HL-60/S4 (cell line): ENCODE data around the gene CDCA8.

Source experiments
- in situ Hi-C: fragments of 300-500 bp; cut with MboI; formaldehyde crosslinking; loops from 2 replicates; pipeline ENCODE4 v1.14.3; 2022; ENCODE audit warnings: low sequenced_read_pairs

The CDCA8 gene

DNA sequence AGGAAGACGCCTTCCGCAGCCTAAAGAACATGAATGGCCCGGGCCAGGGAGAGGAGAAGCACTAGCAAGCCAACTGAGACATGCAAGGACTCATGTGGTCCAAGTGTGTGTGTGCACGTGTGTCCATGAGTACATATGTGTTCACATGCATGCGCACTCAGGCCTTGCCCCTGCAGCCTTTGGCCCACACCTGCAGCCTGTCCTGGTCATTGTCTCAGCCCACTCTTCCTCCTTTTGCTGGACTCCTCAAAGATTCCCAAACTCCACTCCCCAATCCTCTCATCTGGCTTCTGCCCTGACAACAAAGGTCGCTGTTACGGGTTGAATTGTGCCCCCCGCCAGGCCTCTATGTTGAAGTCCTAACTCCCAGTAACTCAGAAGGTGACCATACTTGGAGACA lies 21.9 kb downstream of the CDCA8 start:
- in situ Hi-C loops, result no loop called here

DNA sequence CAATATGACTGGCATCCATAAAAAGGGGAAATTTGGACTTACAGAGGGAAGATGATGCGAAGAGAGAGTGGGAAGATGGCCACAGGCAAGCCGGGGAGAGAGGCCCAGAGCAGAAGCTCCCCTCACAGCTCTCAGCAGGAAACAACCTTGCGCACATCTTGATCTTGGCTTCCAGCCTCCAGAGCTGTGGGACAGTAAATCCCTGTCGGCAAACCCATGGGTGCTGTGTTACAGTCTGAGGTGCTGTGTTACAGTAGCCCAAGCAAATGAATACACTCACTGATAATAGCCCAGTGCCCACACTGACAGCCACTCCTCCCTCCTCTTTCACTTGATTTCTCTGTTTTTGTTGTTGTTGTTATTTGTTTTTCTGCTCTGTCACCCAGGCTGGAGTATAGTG lies 22.4 kb downstream of the CDCA8 start:
- in situ Hi-C loops, result no loop called here

DNA sequence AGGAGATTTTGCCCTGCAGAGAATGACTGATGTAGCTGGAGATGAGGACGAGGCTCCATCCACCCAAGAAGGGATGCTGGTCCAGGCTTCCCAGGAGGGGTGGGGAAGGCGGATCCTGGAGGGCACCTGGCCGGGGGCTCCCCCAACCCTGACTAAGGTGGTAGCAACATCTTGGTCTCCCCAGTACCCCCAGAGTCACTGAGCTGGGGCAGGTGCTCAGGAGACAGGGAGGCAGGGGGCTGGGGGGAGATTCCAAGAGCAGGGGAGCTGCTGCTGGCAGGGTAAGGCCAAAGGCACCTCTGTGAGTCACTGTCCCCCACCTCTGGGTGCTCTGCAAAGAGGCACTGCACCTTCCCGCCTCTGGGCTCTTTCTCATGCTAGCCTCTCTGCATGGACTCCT lies 24.0 kb downstream of the CDCA8 start:
- in situ Hi-C loops, result no loop called here

DNA sequence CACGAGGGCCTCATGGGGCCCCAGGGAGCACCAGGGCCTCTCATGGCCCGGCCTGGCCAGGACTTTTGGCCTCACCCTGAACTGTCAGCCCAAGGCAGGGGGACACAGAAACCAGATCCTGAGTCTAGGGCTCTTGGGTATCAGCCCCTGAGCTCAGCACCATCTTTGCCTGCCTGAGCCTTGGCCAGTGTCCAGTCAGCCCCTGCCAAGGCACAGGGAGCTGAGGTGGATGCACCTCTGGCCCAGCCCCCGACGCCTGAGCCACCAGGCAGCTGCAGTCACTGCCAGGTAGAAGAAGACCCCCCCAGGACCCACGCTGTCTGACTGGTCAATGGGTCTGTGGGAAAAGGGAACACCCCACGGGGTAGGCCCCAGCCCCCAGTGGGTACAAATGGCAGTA lies 25.3 kb downstream of the CDCA8 start:
- in situ Hi-C loops, result no loop called here

DNA sequence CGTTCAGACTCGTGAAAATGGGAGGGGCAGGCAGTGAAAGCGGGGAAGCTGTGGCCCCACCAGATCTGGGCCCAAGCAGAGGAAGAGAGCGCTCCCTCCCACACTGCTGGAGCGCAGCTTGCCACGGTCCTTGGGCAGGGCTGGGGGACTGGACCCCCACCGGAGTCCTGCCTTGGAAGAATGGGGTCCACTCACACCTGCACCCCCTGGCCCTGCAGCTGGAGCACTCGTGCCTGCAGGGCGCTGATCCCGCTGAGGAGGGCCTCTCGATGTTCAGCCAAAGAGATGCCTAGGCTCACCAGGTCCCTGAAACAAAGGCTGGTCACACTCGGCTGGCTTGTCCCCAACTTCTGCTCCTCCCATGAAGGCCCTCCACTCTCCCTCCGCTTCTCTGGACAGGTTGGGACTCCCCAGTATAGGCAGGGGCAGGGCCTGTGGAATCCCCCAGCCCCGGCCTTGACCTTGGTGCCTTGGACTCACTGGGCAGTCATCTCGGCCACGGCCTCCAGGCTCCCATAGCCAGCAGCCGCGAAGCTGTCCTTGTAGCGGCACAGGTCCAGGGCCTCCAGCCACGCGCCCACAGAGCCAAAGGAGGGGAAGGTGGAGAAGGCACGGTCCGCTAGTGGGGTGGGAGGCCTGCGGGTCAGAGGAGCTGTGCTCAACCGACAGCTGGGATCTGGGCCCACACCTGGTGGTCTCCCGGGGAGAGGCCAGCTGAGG lies 26.0 kb downstream of the CDCA8 start:
- in situ Hi-C loops, result no loop called here

DNA sequence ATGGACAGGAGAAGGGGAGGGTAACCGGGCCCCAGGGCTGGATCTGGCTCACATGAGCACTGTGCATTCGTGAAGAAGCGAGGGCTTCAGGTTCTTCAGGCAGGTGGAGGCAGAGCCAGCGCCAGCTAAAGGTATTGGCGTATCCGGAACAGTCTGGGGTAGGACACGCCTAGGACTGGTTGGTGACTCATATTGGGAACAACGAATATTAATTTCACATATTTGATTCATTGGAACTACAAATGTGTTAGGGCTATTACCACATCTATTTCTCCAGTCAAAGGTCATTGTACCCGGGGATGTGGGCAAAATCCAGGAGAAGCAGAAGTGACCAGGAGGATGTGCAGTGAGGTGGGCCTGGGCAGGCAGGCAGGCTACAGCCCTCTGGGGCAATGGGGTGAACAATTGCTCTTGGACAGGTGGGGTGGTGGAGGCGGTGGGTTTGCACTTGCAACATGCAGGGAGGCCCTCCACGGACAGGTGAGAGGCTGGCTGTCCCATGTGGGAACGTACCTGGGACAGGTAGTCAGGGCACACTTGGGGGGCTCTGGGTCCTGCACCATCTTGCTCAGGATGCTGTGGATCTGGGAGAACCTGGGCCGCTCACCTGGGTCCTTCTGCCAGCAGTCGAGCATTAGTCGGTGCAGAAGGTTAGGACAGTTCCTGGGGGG lies 26.7 kb downstream of the CDCA8 start:
- in situ Hi-C loops, result no loop called here

DNA sequence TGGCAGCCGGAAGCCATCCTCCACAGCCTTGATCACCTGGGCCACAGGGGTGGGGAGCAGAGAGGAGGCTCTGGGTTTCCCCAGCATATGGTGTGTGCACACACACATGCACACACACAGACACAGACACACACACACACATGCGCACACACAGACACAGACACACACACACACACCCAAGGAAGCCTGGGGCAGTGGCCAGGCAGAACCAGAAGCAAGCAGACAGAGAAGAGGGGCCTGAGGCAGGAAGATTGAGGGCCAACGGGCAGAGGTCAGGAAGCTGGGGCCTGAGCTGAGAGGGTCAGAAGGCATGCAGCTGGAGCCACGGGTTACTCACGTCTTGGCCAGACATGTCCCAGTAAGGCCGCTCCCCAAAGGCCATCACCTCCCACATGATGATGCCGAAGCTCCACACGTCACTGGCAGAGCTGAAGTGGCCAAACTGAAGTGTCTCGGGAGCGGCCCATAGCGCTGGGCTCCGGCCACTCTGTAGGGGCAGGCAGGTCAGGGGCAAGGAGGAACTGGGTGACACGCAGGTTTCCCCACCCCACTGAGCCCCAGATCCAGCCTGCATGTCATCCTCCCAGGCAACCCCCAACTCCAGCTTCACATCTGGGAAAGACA lies 27.4 kb downstream of the CDCA8 start:
- in situ Hi-C loops, result no loop called here

DNA sequence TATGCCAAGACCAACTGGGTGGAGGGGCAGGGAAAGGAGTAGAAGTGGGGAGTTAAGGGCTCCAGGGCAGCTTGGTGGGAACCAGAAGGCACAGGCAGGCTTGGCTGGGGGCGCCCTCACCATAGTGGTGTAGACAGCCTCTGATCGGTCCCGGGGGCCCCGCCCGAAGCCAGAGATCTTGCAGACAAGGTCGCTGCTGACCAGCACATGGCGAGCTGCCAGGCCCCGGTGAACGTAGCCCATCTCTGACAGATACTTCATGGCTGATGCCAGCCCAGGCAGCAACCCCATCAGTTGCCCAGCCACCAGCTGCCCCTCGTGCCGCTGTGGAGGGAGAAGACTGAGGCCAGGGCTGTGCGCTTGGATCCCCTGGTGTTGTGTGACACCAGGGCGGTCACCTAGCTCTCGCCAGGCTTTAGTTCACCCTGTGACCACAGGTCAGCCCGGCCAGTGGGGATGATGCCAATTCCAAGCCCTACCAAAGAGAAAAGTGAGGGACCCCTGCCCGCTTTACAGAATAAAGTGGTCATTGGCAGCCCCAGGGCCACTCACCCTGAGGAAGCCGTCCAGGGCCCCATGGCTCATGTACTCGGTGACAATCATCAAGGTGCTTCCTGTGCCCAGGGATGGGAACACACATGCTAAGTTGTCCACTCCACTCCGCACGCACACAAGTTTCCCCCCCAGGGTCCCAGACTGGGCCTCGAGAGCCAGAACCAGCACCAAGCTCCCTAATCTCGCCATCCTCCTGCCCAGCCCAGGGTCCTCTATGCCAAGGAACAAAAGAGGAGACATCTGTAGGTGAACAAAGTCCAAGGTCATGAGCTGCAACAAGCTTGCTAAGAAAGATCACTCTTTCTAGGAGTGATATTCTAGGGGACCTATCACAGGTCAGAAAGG lies 28.2 kb downstream of the CDCA8 start:
- in situ Hi-C loops, result no loop called here

DNA sequence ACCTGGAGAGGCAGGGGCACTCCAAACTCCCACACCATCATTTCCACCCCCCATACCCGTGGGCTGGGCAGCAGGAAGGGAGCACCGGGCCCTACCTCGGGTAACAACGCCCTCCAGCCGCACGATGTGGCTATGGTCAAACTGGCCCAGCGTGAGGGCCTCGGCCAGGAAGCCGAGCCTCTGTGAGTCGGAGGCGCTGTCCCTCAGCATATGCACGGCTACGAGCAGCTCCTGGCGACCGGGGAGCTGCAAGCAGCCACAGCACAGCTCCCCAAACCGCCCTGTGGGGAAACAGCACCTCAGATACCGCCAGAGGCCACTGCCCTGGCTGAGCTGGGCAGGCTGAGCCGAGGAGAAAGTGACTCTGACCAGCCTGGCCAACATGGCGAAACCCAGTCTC lies 29.2 kb downstream of the CDCA8 start:
- in situ Hi-C loops, result no loop called here

DNA sequence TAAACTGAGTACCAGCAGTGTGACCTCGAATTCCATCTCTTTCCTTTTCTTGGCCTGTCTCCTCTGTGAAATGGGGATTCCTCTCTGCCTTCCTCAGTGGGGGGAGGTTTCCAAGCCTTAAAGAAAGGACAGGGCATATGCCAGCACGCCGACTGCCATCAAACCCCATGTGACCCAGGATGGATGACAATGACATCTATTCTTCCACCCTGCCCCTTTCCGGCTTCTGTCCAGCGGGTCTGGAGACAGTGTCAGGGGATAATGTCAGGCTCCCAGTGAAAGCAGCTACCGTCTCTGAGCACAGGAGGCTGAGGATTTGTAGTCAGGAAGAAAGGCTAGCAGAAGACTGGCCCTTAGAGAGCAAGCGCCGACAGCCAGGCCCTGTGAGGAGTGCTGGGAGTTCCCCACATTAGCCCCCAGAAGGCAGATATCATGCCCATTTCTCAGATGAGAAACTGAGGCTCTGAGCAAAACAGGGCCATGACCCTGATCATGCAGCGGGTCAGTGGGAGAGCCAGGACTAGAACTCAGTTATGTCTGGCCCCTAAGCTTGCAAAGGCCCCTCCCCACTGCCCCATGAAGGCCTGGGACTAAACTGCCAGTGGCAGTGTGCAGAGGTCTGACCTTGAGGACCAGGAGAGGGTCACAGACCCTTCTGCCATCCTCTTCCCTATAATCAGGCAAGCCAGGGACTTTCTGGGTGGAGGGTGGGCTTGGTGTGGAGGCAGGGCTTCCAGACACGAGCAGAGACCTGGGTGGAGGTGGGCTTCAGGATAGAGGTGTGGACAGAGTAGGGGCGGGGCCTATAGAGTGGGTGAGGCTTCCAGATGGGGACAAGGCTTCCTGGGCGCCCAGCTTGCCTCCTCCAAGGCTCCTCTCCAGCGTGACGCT lies 30.1 kb downstream of the CDCA8 start:
- in situ Hi-C loops, result no loop called here

DNA sequence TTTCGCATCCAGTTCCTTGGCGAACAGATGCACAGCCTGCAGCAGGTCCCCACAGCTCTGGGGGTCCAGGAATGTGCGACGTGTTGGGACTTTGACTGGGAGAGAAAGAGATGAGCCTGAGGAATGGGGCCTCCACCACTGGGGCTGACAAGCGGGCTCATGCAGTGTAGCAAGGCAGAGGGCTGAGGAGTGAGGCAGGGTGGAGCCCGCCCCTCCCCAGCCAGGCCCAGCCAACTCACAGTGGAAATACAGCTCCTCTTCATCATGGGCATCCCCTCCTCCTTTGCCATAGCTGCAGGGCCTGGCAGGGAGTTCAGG lies 30.7 kb downstream of the CDCA8 start:
- in situ Hi-C loops, result no loop called here

DNA sequence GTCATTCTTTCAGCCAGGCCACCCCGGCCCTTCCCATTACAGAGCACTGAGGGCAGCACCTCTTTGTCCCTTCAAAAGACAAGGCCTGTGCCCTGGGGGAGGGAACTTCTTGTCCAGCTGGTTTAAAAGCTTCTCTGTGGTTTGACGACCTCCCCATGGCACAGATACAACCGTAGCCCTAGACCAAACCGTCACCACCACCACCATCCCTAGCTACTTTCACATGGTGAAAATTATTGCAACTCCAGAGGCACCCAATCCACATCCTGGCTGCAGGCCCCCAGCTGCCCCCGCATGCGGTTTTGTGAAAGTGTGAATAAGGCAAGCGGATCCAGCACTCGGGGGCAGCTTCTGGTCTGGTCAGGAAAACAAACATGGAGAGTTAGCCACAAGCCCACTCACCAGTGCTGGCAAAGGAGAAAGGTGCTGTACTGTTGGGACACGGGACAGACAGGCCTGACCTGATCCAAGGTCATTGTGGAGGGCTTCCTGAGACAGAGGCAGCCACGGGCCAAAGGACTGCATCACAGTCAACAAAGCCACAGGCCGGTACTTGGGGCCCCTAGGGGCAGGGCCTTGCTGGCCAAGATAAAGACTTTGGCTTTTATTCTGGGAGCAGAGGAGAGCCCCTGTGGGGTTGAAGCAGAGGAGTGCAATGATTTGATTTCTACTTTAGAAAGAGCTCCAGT lies 31.2 kb downstream of the CDCA8 start:
- in situ Hi-C loops, result no loop called here

DNA sequence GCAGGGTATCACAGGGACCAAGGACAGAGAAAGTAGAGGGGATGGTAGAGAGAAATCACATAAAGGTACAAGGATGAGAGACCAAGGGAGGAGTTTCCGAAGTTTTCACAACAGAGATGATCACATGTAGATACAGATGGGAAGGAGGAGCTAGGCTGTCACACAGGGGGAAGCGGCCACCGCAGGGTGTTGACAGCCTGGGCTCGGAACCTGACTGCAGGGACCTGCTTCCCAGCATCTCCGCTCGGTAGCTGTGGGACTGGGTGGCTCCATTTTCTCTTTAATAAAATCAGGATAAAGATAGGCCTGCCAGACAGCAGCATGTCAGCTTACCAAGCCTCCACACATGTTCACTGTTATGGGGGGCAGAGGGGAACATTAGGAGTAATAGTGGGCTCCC lies 32.3 kb downstream of the CDCA8 start:
- in situ Hi-C loops, result no loop called here

DNA sequence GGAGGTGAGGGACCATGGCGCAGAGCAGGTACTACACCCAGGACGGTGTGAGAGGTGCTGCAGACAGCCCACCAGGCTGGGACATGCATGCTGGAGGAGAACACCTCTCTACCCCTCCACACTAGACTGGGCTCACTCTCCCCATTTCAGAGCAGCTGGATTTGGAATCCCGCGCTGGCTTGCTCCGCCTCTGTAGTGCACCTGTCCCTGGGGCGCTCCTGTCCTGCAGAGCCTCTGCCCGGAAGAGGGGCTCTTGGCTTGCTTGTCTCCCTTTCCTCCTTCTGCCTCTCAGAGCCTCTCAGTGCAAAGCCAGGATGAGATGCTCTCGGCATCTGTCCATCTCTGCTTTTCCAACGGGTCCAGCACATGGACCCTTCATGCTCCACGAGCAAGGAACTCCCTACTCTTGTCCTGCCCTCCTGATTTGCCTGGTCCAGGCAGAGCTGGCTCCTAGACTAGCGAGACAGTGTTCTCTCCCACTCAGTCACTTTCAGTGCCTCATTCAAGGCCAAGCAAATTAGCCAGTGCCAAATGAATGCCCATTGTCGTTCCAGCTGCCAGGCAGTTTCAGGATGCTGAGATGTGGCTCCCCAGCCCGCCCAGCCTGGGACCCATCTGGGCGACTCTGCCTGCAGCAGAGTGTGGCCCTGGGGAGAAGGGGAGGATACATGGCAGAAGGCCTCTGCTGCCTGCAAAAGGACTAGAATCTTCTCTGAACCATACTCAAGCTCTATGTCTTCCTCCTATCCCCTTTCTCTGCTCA lies 33.7 kb downstream of the CDCA8 start:
- in situ Hi-C loops, result no loop called here

DNA sequence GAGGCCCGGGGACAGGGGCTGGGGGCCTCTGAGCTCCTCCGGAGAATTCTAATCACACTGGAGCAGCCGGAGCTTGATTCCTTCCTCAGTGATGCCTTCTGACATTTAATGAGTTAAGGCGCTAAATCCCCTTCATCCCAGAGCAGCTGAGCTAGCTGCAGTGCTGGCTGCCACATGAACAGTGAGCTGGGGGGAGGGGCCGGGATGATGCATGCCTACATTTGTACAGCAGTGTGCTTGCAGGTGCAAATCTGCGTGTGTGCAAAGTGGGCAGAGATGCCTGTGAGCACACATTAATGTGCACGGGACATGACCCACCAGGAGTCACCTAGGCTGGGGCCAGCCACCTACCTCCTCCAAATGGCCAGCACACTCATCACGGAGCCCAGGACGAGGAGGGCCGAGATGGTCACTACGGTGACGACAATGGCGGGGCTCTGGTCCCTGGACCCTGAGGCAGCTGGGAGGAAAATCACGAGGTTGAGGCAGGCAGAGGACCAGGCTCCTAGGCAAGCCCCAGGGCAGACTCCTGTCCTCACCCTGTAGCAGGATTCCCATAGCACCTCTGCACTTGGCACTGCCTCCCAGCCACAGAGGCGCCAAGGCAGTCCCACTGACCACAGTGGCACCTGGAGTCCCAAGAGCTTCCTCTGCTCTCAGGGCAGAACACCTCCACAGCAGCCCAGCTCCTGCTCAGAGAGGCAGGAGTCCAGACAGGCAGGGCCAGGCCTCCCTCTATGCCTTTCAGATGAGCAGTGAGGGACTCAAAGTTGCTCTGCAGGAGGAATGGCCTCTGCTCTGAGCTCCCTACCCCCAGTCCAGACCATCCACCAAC lies 34.7 kb downstream of the CDCA8 start:
- in situ Hi-C loops, result no loop called here

DNA sequence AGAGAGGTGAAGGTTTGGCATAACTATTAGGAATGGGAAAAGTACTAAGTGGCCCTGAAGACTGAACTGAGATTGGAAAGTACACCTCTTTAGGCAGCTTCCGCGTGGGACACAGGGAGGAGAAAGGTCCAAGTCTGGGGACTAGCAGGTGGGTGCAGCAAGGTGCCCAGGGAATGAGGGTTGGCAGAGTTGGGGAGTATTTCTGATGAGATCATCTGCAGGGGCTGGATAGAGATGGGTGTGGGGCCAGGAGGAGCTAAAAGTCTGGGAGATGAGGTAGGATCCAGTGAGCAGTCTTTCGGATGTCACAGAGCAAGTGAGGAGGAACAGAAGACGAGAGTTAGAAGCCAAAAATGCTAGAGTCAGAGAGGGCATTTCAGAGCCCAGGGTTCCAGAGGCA lies 36.1 kb downstream of the CDCA8 start:
- in situ Hi-C loops, result no loop called here

DNA sequence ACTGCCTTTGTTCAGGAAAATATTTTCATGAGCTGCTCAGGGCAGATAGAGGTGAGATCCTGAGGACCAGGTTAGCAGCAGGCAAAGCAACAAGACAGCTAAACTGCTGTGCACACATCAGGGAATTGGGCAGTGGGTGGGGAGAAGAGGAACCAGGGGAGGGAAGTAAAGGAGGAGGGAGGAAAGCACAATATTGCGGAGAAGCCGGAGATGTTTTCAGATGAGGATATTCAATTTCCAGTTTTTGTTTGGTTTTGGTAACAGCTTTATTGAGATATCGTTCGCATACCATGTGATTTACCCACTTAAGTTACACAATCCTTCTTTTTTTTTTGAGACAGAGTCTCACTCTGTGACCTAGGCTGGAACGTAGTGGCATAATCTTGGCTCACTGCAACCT lies 38.1 kb downstream of the CDCA8 start:
- in situ Hi-C loops, result no loop called here

DNA sequence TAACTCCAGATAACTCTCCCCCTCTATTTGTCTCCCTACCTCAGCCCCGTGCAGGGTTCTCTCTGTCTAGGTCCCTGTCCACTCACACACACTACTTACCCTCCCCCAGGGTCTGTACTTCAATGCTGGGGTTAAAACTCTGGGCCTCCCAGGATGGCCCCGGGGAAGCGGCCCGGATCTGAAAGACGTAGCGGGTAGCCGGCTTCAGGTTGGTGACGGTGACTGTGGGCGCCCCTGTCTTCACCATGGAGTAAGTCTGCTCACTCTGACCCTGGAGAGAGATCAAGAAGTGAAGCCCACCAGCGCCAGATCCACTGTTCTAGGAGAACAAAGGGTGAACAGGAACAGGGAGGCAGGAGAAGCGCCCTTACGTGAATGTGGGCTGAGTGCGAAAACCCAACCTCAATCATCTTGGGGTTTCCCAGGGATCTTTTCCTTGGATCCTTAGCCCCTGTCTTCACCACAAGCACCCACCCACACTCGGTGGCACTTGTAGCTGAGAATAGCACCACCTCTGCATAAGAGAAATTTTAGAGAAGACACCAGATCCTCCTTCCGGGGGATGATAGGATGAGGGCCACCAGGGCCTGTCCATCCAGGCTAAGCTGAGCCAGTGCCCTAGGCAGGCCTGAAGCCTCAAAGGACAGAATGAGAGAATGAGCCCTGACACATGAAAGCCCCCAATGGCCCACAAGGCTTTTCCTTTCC lies 39.1 kb downstream of the CDCA8 start:
- in situ Hi-C loops, result no loop called here
